ENCODE results near the gene TCF12.

The TCF12 gene

GRCh38 chr15:57245714-57246113 lies 327.3 kb downstream of the TCF12 start:
- DNase-seq (ENCODE audit: low read depth): no peak
- TF ChIP-seq CTCF (IDR thresholded peaks at IDR 0.05; ENCODE audit: insufficient read depth, low read depth, low read length, missing control alignments): no peak
- H3K4me3 ChIP-seq (ENCODE audit: low read length): no peak overlapping the region

GRCh38 chr15:57248074-57248473 lies 329.6 kb downstream of the TCF12 start:
- H3K4me3 ChIP-seq (ENCODE audit: low read length): no peak overlapping the region
- TF ChIP-seq CTCF (IDR thresholded peaks at IDR 0.05; ENCODE audit: insufficient read depth, low read depth, low read length, missing control alignments): no peak
- no peak for DNase-seq (ENCODE audit: low read depth)

GRCh38 chr15:57251308-57251707 lies 332.9 kb downstream of the TCF12 start:
- no peak overlapping the region for H3K4me3 ChIP-seq (ENCODE audit: low read length)
- no peak for DNase-seq (ENCODE audit: low read depth)
- TF ChIP-seq CTCF (IDR thresholded peaks at IDR 0.05; ENCODE audit: insufficient read depth, low read depth, low read length, missing control alignments): no peak

- peak; percentile 4 for DNase-seq (ENCODE audit: low read depth)
- H3K4me3 ChIP-seq (ENCODE audit: low read length): no peak overlapping the region
- no peak for TF ChIP-seq CTCF (IDR thresholded peaks at IDR 0.05; ENCODE audit: insufficient read depth, low read depth, low read length, missing control alignments)
Measured at GRCh38 chr15:57251941-57252340, 333.5 kb downstream of the TCF12 start.

GRCh38 chr15:57253082-57253481 lies 334.6 kb downstream of the TCF12 start:
- H3K4me3 ChIP-seq (ENCODE audit: low read length): no peak overlapping the region
- no peak for DNase-seq (ENCODE audit: low read depth)
- no peak for TF ChIP-seq CTCF (IDR thresholded peaks at IDR 0.05; ENCODE audit: insufficient read depth, low read depth, low read length, missing control alignments)

- no peak for TF ChIP-seq CTCF (IDR thresholded peaks at IDR 0.05; ENCODE audit: insufficient read depth, low read depth, low read length, missing control alignments)
- no peak overlapping the region for H3K4me3 ChIP-seq (ENCODE audit: low read length)
- no peak for DNase-seq (ENCODE audit: low read depth)
Measured at GRCh38 chr15:57253500-57253899, 335.1 kb downstream of the TCF12 start.

GRCh38 chr15:57255751-57256341 lies 337.4 kb downstream of the TCF12 start:
- H3K4me3 ChIP-seq (ENCODE audit: low read length): no peak overlapping the region
- no peak for TF ChIP-seq CTCF (IDR thresholded peaks at IDR 0.05; ENCODE audit: insufficient read depth, low read depth, low read length, missing control alignments)
- no peak for DNase-seq (ENCODE audit: low read depth)

Data from epithelial cell of esophagus (primary cell).